ENCODE results near the gene CLIC4. TPM values are rescaled to one million over a fixed set of nuclear protein-coding genes. Genes with fewer than 3 reads are reported as not detected.

Gene CLIC4
- total and polyA plus RNA-seq, 10 of the 15 experiments (the other 5 are each of a cell fraction or from before 2014, with no cell fraction given): 20.4 to 107 (median 69.6) TPM

- TF ChIP-seq CUX1 (IDR thresholded peaks at IDR 0.05; ENCODE audit: insufficient replicate concordance, low read depth, low read length): peak; percentile 38
- TF ChIP-seq HDGF (IDR thresholded peaks at IDR 0.05): peak; percentile 59; the same call in 1 of the 2 replicates
- TF ChIP-seq NFYA (IDR thresholded peaks at IDR 0.05; ENCODE audit: borderline replicate concordance, low read depth, low read length): no peak
- 0 out of 2 replicates have a peak, but pooled peaks have one; percentile 19 for TF ChIP-seq MYB (IDR thresholded peaks at IDR 0.05; ENCODE audit: borderline replicate concordance, low read depth, low read length)
- TF ChIP-seq, protein P1, sequence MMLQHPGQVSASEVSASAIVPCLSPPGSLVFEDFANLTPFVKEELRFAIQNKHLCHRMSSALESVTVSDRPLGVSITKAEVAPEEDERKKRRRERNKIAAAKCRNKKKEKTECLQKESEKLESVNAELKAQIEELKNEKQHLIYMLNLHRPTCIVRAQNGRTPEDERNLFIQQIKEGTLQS (IDR thresholded peaks at IDR 0.05; ENCODE audit: borderline replicate concordance, extremely low read depth, low read depth, low read length): no peak
- no peak for TF ChIP-seq SUZ12 (IDR thresholded peaks at IDR 0.05; ENCODE audit: unreplicated experiment)
- TF ChIP-seq, protein P2, sequence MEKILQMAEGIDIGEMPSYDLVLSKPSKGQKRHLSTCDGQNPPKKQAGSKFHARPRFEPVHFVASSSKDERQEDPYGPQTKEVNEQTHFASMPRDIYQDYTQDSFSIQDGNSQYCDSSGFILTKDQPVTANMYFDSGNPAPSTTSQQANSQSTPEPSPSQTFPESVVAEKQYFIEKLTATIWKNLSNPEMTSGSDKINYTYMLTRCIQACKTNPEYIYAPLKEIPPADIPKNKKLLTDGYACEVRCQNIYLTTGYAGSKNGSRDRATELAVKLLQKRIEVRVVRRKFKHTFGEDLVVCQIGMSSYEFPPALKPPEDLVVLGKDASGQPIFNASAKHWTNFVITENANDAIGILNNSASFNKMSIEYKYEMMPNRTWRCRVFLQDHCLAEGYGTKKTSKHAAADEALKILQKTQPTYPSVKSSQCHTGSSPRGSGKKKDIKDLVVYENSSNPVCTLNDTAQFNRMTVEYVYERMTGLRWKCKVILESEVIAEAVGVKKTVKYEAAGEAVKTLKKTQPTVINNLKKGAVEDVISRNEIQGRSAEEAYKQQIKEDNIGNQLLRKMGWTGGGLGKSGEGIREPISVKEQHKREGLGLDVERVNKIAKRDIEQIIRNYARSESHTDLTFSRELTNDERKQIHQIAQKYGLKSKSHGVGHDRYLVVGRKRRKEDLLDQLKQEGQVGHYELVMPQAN (conservative IDR thresholded peaks at IDR 0.05): no peak; the same call in 1 of the 2 replicates
- TF ChIP-seq HCFC1 (IDR thresholded peaks at IDR 0.05; ENCODE audit: low read length): peak; percentile 37; the same call in 1 of the 2 replicates
- no peak for TF ChIP-seq NR2C1 (IDR thresholded peaks at IDR 0.05)
- no peak for TF ChIP-seq BMI1 (IDR thresholded peaks at IDR 0.05; ENCODE audit: borderline replicate concordance)
- TF ChIP-seq EED (IDR thresholded peaks at IDR 0.05; ENCODE audit: low read depth): peak; percentile 46
- no peak for TF ChIP-seq FOXM1 (IDR thresholded peaks at IDR 0.05; ENCODE audit: low read depth, low read length)
- TF ChIP-seq SMC3 (IDR thresholded peaks at IDR 0.05; ENCODE audit: borderline replicate concordance, low read length): peak; percentile 94
- TF ChIP-seq ZNF687 (IDR thresholded peaks at IDR 0.05): peak; percentile 88
These were observed 103.0 kb downstream of the CLIC4 start (continued) for GRCh38 chr1:24847995-24848881.
